D721Med (cell line): ENCODE results near the gene PTPRG.

Experiments used
- DNase-seq: peaks from one replicate; pipeline ENCODE4 v3.0.0; 2011; ENCODE audit warnings: low spot score; ENCODE audit not compliant: insufficient read length
- FAIRE-seq: peaks from 2 replicates; lab custom pipeline; 2011; peaks lifted over from hg19 to GRCh38; lab: Jason Lieb, UNC
- CTCF ChIP-seq: IDR thresholded peaks from 2 replicates; pipeline ENCODE4 v1.5.1; 2012; ENCODE audit warnings: mild to moderate bottlenecking, control low read depth; ENCODE audit not compliant: insufficient read depth; ENCODE audit errors: missing control alignments

The PTPRG gene

GRCh38 chr3:61663356-61664104, 102.2 kb downstream of the PTPRG start:
- DNase-seq (no peak), FAIRE-seq (no peak)
- no peak for TF ChIP-seq CTCF

- TF ChIP-seq CTCF, result no peak
- FAIRE-seq (no peak), DNase-seq (no peak)
Observed at GRCh38 chr3:61664105-61664482, 102.7 kb downstream of the PTPRG start.

GRCh38 chr3:61665121-61665520, 103.8 kb downstream of the PTPRG start:
- DNase-seq, result no peak
- TF ChIP-seq CTCF, result no peak
- FAIRE-seq, result no peak

GRCh38 chr3:61665987-61666386, 104.6 kb downstream of the PTPRG start:
- DNase-seq (no peak), FAIRE-seq (no peak)
- no peak for TF ChIP-seq CTCF

GRCh38 chr3:61666615-61667330, 105.4 kb downstream of the PTPRG start:
- no peak for TF ChIP-seq CTCF
- no peak for DNase-seq
- no peak for FAIRE-seq

- DNase-seq, result no peak
- FAIRE-seq, result no peak
- TF ChIP-seq CTCF, result no peak
Observed at GRCh38 chr3:61667383-61667782, 106.0 kb downstream of the PTPRG start.

- no peak for TF ChIP-seq CTCF
- no peak for FAIRE-seq
- no peak for DNase-seq
Observed at GRCh38 chr3:61667814-61668213, 106.4 kb downstream of the PTPRG start.
